Memory B cell (primary cell): ENCODE results near the gene ERMARD.

Experiments used
- ATAC-seq: fragments of 150-1000 bp; cut with Tn5 transposase; 2 replicates; pipeline ENCODE4 v1.10.0; 2021; ENCODE audit warnings: low read depth, mild to moderate bottlenecking, moderate library complexity
- DNase-seq, 2 donors: peaks; one replicate each; pipeline ENCODE4 v3.0.0; 2022; ENCODE audit warnings: low spot score in 2 of 2
- H3K27ac Mint-ChIP-seq: one replicate; pipeline ENCODE4 v1.8.0; 2022; ENCODE audit warnings: mild to moderate bottlenecking, moderate library complexity, mixed read lengths
- H3K27me3 Mint-ChIP-seq: one replicate; pipeline ENCODE4 v1.8.0; 2022; ENCODE audit warnings: mixed read lengths
- H3K36me3 Mint-ChIP-seq: one replicate; pipeline ENCODE4 v1.8.0; 2022; ENCODE audit warnings: mild to moderate bottlenecking, mixed read lengths
- H3K4me1 Mint-ChIP-seq: one replicate; pipeline ENCODE4 v1.8.0; 2022; ENCODE audit warnings: mixed read lengths
- H3K4me3 Mint-ChIP-seq: one replicate; pipeline ENCODE4 v1.8.0; 2022; ENCODE audit warnings: mild to moderate bottlenecking, moderate library complexity, mixed read lengths
- H3K9me3 Mint-ChIP-seq: one replicate; pipeline ENCODE4 v1.8.0; 2022; ENCODE audit warnings: mixed read lengths

The ERMARD gene

DNA sequence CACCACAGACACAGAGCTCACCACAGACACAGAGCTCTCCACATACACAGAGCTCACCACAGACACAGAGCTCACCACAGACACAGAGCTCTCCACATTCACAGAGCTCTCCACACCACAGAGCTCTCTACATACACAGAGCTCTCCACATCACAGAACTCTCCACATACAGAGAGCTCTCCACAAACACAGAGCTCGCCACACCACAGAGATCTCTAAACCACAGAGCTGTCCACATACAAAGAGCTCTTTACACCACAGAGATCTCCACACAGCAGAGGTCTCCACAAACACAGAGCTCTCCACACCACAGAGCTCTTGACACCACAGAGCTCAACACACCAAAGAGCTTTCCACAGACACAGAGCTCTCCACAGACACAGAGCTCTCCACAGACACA lies 55.8 kb downstream of the ERMARD start:
- Mint-ChIP-seq H3K4me3 (no peak overlapping the region), H3K27me3 (peaks cover 39% of the 10 kb centered on the region), H3K9me3 (no peaks in the 10 kb centered on the region), H3K4me1 (peaks cover 26% of the 10 kb centered on the region), H3K36me3 (no peaks in the 10 kb centered on the region), H3K27ac (no peak overlapping the region)
- DNase-seq (no peak), ATAC-seq (no peak)

DNA sequence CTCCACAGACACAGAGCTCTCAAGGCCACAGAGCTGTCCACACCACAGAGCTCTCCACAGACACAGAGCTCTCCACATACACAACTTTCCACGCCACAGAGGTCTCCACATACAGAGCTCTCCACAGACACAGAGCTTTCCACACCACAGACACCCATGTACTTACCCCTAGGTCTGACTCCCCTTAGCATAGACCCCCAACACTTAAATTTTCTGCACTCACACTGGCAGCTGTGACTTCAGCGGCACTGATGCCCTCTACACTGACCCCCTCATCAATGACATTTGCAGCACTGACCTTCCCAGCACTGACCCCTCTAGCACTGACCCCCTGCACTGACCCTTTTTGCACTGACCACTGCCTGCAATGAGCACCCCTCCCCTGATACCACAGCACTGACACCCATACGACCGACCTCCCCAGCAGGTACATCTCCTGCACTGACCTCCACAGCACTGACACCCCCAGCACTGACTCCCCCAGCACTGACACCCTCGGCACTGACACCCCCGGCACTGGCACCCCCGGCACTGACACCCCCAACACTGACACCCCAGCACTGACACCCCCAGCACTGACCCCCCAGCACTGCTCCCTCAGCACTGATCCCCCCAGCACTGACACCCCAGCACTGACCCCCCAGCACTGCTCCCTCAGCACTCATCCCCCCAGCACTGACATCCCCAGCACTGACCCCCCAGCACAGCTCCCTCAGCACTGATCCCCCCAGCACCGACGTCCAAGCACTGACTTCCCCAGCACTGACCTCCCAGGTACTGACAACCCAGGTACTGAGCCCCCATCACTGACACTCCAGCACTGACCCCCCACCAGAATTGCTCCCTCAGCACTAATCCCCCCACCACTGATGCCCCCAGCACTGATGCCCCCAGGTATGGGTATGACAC lies 56.5 kb downstream of the ERMARD start:
- no peak for DNase-seq

DNA sequence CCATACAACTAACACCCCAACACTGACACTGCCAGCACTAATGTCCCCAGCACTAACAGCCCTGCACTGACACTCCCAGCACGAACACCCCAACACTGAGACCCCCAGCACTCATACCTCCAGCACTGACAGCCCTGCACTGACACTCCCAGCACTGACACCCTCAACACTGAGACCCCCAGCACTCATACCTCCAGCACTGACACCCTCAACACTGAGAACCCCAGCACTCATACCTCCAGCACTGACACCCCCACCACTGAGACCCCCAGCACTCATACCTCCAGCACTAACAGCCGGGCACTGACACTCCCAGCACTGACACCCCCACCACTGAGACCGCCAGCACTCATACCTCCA lies 57.2 kb downstream of the ERMARD start:
- ATAC-seq (no peak), DNase-seq (no peak)
- H3K9me3 Mint-ChIP-seq: no peaks in the 10 kb centered on the region
- no peaks in the 10 kb centered on the region for H3K36me3 Mint-ChIP-seq
- no peak overlapping the region for H3K4me3 Mint-ChIP-seq
- peaks cover 38% of the 10 kb centered on the region for H3K27me3 Mint-ChIP-seq
- peaks cover 17% of the 10 kb centered on the region for H3K4me1 Mint-ChIP-seq
- no peak overlapping the region for H3K27ac Mint-ChIP-seq

More for the DNA sequence above, 56.5 kb downstream of the ERMARD start:
- Mint-ChIP-seq H3K9me3 (no peaks in the 10 kb centered on the region), H3K4me1 (peaks cover 23% of the 10 kb centered on the region), H3K4me3 (no peak overlapping the region), H3K36me3 (no peaks in the 10 kb centered on the region), H3K27me3 (peaks cover 38% of the 10 kb centered on the region), H3K27ac (no peak overlapping the region)
- ATAC-seq: no peak

DNA sequence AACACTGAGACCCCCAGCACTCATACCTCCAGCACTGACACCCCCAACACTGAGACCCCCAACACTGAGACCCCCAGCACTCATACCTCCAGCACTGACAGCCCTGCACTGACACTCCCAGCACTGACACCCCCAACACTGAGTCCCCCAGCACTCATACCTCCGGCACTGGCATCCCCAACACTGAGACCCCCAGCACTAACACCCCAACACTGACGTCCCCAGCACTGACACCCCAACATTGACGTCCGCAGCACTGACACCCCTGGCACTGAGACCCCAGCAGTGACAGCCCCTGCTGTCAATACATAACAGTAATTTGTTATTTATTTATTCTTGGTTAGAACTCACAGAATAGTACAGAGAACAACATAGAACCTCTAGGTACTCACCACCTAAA lies 58.0 kb downstream of the ERMARD start:
- Mint-ChIP-seq H3K4me1 (peaks cover 11% of the 10 kb centered on the region), H3K9me3 (no peaks in the 10 kb centered on the region), H3K36me3 (no peaks in the 10 kb centered on the region), H3K27ac (no peak overlapping the region), H3K4me3 (no peak overlapping the region), H3K27me3 (peaks cover 33% of the 10 kb centered on the region)
- no peak for ATAC-seq
- no peak for DNase-seq

DNA sequence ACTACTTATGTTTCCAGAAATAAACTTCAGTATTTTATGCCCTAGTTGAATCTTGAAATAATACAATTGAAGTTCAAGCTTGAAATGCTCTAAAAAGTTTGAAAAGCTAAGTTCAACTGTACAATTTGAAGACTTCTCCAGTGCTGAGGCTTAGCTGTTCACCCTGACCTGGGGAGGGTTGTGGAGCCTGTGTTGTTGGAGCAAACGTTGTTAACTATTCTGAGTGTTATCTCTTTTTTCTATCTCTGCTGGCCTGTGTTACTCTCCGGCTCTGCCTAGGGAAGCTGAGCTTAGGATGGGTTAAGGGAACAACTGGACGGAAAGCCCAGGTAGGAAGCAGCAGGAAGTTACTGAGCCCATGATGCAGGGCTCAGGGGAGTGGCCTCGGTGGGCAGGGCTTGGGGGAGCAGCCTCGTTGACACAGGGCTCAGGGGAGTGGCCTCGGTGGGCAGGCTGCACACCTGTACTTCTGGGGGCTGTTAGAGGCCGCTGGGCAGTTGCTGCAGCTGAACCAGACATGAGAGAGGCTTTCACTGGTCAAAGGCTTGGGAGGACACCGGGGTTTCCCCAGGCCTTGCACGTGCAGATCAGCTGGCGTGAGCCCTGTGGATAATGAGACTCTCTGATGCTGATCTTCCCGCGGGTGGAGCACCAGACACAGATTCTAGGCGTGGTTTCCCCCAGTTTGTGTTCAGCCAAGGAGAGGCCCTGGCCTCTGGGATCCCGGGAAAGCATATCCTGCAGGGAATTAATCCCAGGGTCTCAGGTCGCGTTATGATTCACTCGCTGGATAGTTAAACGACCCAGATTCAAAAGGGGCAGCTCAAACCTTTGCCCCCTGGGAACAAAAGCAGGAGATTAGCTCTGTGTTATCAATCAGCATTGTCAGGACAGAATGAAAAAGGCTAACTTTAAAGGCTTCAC lies 58.9 kb downstream of the ERMARD start:
- no peak overlapping the region for H3K4me3 Mint-ChIP-seq

DNA sequence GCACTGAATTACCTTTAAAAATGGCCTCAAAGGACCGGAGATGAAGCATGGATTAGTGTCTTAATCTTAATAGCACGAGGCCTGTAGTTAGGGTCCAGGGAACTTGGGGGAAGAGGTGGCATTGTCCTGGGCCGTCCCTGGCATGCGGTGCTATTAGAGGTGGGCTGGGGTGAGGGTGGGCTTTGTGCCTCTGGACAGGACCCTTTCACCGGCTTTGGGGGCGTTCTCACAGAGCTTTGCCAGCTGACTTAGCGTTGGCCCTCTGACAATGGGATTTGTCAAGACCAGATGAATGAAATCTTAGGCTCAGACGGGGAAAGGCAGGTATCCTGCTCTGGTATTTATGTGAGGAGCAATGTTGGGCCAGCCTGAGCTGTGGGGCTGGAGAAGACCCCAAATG lies 59.6 kb downstream of the ERMARD start:
- ATAC-seq: no peak
- no peak overlapping the region for H3K4me3 Mint-ChIP-seq
- peaks cover 7% of the 10 kb centered on the region for H3K9me3 Mint-ChIP-seq
- H3K4me1 Mint-ChIP-seq: peaks cover 4% of the 10 kb centered on the region
- no peak for DNase-seq
- no peak overlapping the region for H3K27ac Mint-ChIP-seq
- H3K27me3 Mint-ChIP-seq: peaks cover 17% of the 10 kb centered on the region
- no peaks in the 10 kb centered on the region for H3K36me3 Mint-ChIP-seq

More for the DNA sequence above, 58.9 kb downstream of the ERMARD start:
- no peak for DNase-seq
- no peak overlapping the region for H3K27ac Mint-ChIP-seq
- H3K4me1 Mint-ChIP-seq: peaks cover 8% of the 10 kb centered on the region
- no peaks in the 10 kb centered on the region for H3K36me3 Mint-ChIP-seq
- H3K27me3 Mint-ChIP-seq: peaks cover 23% of the 10 kb centered on the region
- no peak for ATAC-seq
- no peaks in the 10 kb centered on the region for H3K9me3 Mint-ChIP-seq

DNA sequence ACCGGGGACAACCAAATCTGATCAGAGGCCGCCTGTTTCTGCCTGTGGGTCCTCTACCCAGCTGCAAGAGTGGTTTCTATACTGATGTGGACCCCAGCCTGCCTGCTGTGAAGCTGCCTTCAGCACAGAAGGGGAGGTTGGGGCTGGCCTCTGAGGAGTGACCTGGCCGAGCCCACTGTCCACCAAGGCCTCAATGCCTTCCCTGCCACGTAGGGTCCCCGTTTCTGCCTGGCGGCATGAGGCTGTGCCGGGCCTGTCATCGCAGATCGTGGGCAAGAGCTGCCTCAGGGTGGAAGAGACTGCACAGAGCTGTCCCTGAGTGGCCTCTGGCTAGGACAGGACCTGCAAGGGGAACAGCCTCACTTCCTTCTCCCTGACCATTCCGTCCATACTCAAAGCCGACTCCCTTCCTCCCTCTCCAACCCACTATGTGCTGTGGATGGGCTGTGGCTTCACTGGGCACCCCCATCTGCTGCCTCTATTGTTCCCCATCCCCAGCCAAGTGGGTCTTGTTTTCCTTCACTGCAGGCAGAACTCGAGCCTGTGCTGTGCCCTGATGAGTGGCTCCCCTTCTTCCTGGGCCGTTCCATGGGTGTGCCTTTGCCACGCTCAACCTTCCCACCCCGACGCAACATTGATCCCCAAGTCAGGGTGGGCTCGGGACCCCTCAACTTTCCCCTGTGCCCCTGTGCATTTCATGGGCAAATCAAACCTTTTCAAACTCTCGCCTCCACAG lies 60.3 kb downstream of the ERMARD start:
- peaks cover 12% of the 10 kb centered on the region for H3K27me3 Mint-ChIP-seq
- no peak overlapping the region for H3K4me3 Mint-ChIP-seq

DNA sequence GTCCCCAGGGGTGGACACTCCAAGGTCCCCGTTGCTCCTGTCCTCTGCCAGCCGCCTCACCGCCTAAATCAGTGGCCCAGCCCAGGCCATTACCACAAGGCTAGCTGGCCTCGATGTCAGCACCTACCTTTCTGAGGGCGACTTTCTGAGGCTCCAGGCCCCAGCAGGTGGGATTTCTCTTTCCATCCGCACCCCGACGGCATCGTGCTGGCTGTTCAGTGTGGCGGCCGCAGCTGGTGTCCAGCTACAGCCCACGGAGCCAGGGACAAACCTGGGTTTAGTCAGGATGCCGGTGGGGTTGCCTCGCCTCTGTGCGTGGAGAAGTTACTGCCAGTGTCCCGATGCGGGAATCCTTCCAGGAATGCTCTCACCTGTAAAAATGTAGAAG lies 60.8 kb downstream of the ERMARD start:
- no peak for ATAC-seq
- no peak overlapping the region for H3K4me3 Mint-ChIP-seq
- DNase-seq: no peak
- H3K27ac Mint-ChIP-seq: no peak overlapping the region
- peaks cover 4% of the 10 kb centered on the region for H3K4me1 Mint-ChIP-seq
- no peaks in the 10 kb centered on the region for H3K36me3 Mint-ChIP-seq
- peaks cover 9% of the 10 kb centered on the region for H3K27me3 Mint-ChIP-seq
- H3K9me3 Mint-ChIP-seq: peaks cover 10% of the 10 kb centered on the region

More for the DNA sequence above, 60.3 kb downstream of the ERMARD start:
- Mint-ChIP-seq H3K27ac (no peak overlapping the region), H3K4me1 (peaks cover 4% of the 10 kb centered on the region), H3K36me3 (no peaks in the 10 kb centered on the region), H3K9me3 (peaks cover 9% of the 10 kb centered on the region)
- no peak for DNase-seq
- ATAC-seq: no peak

DNA sequence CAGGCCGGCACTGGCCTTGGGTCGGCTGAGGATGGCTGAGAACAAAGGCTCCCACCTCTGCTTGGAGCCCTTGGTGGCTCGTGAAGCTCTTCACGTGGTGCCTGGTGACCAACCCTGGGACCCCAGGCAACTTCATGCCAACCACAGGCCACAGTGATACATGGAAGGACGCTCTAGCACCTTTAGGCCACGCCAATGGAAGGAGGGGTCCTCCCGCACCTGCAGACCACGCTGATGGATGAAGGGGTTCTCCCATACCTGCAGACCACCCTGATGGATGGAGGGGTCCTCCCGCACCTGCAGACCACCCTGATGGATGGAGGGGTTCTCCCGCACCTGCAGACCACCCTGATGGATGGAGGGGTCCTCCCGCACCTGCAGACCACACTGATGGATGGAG lies 62.5 kb downstream of the ERMARD start:
- ATAC-seq (no peak), DNase-seq (no peak)
- Mint-ChIP-seq H3K27ac (no peak overlapping the region), H3K4me3 (no peak overlapping the region), H3K36me3 (no peaks in the 10 kb centered on the region), H3K9me3 (peaks cover 12% of the 10 kb centered on the region), H3K4me1 (peaks cover 4% of the 10 kb centered on the region), H3K27me3 (peaks cover 2% of the 10 kb centered on the region)

DNA sequence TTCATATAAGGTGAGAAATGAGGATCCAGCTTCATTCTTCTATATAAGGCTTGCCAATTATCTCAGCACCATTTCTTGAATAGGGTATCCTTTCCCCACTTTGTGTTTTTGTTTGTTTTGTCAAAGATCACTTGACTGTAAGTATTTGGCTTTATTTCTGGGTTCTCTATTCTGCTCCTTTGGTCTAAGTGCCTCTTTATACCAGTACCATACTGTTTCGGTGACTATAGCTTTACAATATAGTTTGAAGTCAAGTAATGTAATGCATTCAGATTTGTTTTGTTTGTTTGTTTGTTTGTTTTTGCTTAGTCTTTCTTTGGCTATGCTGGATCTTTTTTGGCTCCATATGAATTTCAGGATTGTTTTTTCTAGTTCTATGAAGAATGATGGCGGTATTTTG lies 64.6 kb downstream of the ERMARD start:
- no peak overlapping the region for H3K27ac Mint-ChIP-seq
- no peak for DNase-seq
- no peak for ATAC-seq
- peaks cover 12% of the 10 kb centered on the region for H3K9me3 Mint-ChIP-seq
- H3K36me3 Mint-ChIP-seq: no peaks in the 10 kb centered on the region
- no peaks in the 10 kb centered on the region for H3K4me1 Mint-ChIP-seq
- H3K27me3 Mint-ChIP-seq: peaks cover 4% of the 10 kb centered on the region
- no peak overlapping the region for H3K4me3 Mint-ChIP-seq

DNA sequence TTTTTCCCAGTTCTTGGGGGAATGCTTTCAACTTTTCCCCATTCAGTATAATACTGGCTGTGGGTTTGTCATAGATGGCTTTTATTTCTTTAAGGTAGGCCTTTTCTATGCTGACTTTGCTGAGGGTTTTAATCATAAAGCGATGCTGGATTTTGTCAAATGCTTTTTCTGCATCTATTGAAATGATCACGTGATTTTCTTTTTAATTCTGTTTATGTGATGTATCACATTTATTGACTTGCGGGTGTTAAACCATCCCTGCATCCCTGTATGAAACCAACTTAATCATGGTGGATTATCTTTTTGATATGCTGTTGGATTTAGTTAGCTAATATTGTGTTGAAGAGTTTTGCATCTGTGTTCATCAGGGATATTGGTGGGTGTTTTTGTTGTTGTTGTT lies 65.6 kb downstream of the ERMARD start:
- peaks cover 7% of the 10 kb centered on the region for H3K27me3 Mint-ChIP-seq
- H3K36me3 Mint-ChIP-seq: no peaks in the 10 kb centered on the region
- H3K4me1 Mint-ChIP-seq: no peaks in the 10 kb centered on the region
- no peak for ATAC-seq
- no peak overlapping the region for H3K27ac Mint-ChIP-seq
- no peak for DNase-seq
- no peak overlapping the region for H3K4me3 Mint-ChIP-seq
- H3K9me3 Mint-ChIP-seq: peaks cover 12% of the 10 kb centered on the region

DNA sequence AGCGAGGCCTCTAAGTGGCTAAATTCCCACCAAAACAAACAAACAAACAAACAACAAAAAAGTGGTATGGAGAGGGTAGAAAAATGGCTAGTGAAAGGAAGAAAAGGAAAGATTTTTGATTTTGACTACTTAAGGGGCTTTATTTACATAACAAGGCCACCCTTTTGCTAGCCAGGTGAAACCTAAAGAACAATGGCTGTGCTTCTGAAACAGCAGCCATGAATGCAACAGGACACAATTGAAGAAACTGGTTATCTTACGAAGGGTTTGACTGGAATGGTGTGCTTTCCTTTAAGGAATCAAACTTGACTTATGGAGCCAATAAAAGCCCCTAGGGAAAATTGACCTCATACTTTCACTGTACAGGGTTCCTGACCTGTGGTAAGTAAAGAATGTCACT lies 68.9 kb downstream of the ERMARD start:
- no peaks in the 10 kb centered on the region for H3K36me3 Mint-ChIP-seq
- no peak for DNase-seq
- ATAC-seq: no peak
- no peaks in the 10 kb centered on the region for H3K4me1 Mint-ChIP-seq
- no peak overlapping the region for H3K27ac Mint-ChIP-seq
- H3K27me3 Mint-ChIP-seq: peaks cover 19% of the 10 kb centered on the region
- no peak overlapping the region for H3K4me3 Mint-ChIP-seq
- H3K9me3 Mint-ChIP-seq: peaks cover 12% of the 10 kb centered on the region

DNA sequence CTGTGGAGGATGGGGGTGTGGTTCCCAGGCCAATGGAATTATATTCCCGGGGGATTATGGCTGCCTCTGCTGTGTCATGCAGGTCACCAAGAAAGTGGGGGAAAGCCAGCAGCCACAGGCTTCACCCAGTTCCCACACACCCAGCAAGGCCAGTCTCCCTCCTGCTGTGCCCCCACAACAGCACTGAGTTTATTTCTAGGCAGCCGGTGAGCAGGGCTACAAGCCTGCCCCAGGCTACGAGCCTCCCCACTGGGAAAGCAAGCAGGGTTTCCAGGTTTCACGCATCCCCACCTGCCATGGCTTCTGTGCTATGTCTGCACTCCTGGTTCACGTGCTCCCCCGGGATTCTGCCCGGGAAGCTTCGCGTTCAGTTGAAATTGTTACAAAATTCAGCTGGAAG lies 72.6 kb downstream of the ERMARD start:
- Mint-ChIP-seq H3K9me3 (peaks cover 7% of the 10 kb centered on the region), H3K4me3 (no peak overlapping the region), H3K36me3 (peaks cover 3% of the 10 kb centered on the region), H3K27ac (no peak overlapping the region), H3K4me1 (no peaks in the 10 kb centered on the region), H3K27me3 (peaks cover 35% of the 10 kb centered on the region)
- DNase-seq (no peak), ATAC-seq (no peak)
